HCT116 (cell line): ENCODE results near the gene FOXD3. TPM values are rescaled to one million over a fixed set of nuclear protein-coding genes. Genes with fewer than 3 reads are reported as not detected.
"Not testable (repeated sequence)": the region's sequence is repeated elsewhere in the genome, so short reads cannot be mapped to it uniquely, and the experiment has no call there.

ENCODE experiments used
- ATAC-seq: fragments of 200-7000 bp; cut with Tn5 transposase; 2 replicates; pipeline ENCODE4 v1.9.1; 2020; ENCODE audit warnings: mild to moderate bottlenecking, moderate library complexity
- BruUV-seq: library from RNA; stranded (reverse); fragments of 400-500 nt; replicated peaks from 2 replicates; lab custom pipeline; 2021; lab: Mats Ljungman, UMichigan
- CTCF ChIA-PET: fragments of 300-600 bp; sonication (Branson Sonifier 250); formaldehyde crosslinking; loops from one replicate; lab custom pipeline; 2021; ENCODE audit warnings: antibody characterized with exemption; lab: Charles Lee
- POLR2A ChIA-PET: fragments of 300-600, 350-600 bp; sonication (Branson Sonifier 250); formaldehyde crosslinking; loops from one replicate; lab custom pipeline; 2021; ENCODE audit warnings: antibody characterized with exemption; lab: Charles Lee
- RAD21 ChIA-PET, 2 experiments: fragments of 300-600 bp; sonication (Branson Sonifier 250); formaldehyde crosslinking; loops; one replicate each; lab custom pipeline; 2023; ENCODE audit warnings: low total read pairs in 2 of 2; ENCODE audit not compliant: uncharacterized antibody in 2 of 2, unreplicated experiment in 2 of 2, low non-redundant PET in 1 of 2; lab: Charles Lee
- DNase-seq: peaks from one replicate; pipeline ENCODE4 v3.0.0-alpha.2; 2010; ENCODE audit warnings: low read depth, low spot score
- H2AFZ ChIP-seq: fragments of 200-600 bp; shearing (Covaris generic), sonication (generic); 2 replicates; pipeline ENCODE4 v1.6.1; 2017; ENCODE audit warnings: low read depth, mixed run types, mixed read lengths, antibody characterized with exemption, low read length; ENCODE audit not compliant: poor library complexity, severe bottlenecking
- H3K27ac ChIP-seq: 2 replicates; pipeline ENCODE4 v1.5.1; 2012; ENCODE audit warnings: low read depth, low read length
- H3K27me3 ChIP-seq: fragments of 200-600 bp; sonication (generic); 2 replicates; pipeline ENCODE4 v1.6.1; 2016; ENCODE audit warnings: mixed run types, low read length, mixed read lengths; ENCODE audit not compliant: insufficient read depth
- H3K36me3 ChIP-seq, 2 experiments: fragments of 200-500 bp in 1 of 2; fragments of 200-600 bp in 1 of 2; sonication (Bioruptor generic) in 1 of 2; sonication (generic) in 1 of 2; 2 replicates each; pipeline versions ENCODE4 v1.5.1 to v1.6.1; 2014 to 2016; ENCODE audit warnings: low read length in 2 of 2, inconsistent platforms in 1 of 2, mixed read lengths in 1 of 2, mixed run types in 1 of 2; ENCODE audit not compliant: insufficient read depth in 2 of 2, control insufficient read depth in 1 of 2
- H3K4me1 ChIP-seq, 2 experiments: fragments of 200-600 bp in 1 of 2; sonication (generic) in 1 of 2; 2 replicates each; pipeline versions ENCODE4 v1.5.1 to v1.6.1; 2012 to 2017; ENCODE audit warnings: low read length in 2 of 2, inconsistent platforms in 1 of 2, mild to moderate bottlenecking in 1 of 2, mixed read lengths in 1 of 2, mixed run types in 1 of 2, moderate library complexity in 1 of 2; ENCODE audit not compliant: insufficient read depth in 2 of 2, control insufficient read depth in 1 of 2
- H3K4me2 ChIP-seq: fragments of 200-600 bp; sonication (generic); 2 replicates; pipeline ENCODE4 v1.6.1; 2017; ENCODE audit warnings: mixed run types, low read length, mixed read lengths
- H3K4me3 ChIP-seq, 2 experiments: fragments of 200-600 bp in 1 of 2; sonication (generic) in 1 of 2; replicated peaks in 1 of 2; 2 replicates each; pipeline ENCODE4 v1.5.1; 2011 to 2016; ENCODE audit warnings: low read length in 2 of 2, control low read depth in 1 of 2, low read depth in 1 of 2, mild to moderate bottlenecking in 1 of 2, mixed read lengths in 1 of 2, mixed run types in 1 of 2
- H3K79me2 ChIP-seq: fragments of 200-600 bp; sonication (generic); 2 replicates; pipeline ENCODE4 v1.6.1; 2017; ENCODE audit warnings: mild to moderate bottlenecking, mixed run types, low read length, moderate library complexity, mixed read lengths; ENCODE audit not compliant: insufficient read depth
- H3K9ac ChIP-seq: fragments of 200-600 bp; sonication (generic); 2 replicates; pipeline ENCODE4 v1.6.1; 2016; ENCODE audit warnings: low read length, mixed read lengths
- H3K9me2 ChIP-seq: fragments of 200-600 bp; sonication (generic), shearing (Covaris generic); 2 replicates; pipeline ENCODE4 v1.6.1; 2017; ENCODE audit warnings: mixed run types, mild to moderate bottlenecking, moderate library complexity; ENCODE audit not compliant: insufficient read depth
- H3K9me3 ChIP-seq, 2 experiments: fragments of 200-500 bp in 1 of 2; fragments of 200-600 bp in 1 of 2; sonication (Bioruptor generic) in 1 of 2; sonication (generic) in 1 of 2; 2 replicates each; pipeline ENCODE4 v1.6.1; 2014 to 2017; ENCODE audit warnings: low read length in 2 of 2, mixed read lengths in 2 of 2, inconsistent platforms in 1 of 2, low read depth in 1 of 2, mild to moderate bottlenecking in 1 of 2, mixed run types in 1 of 2, moderate library complexity in 1 of 2; ENCODE audit not compliant: control insufficient read depth in 1 of 2, insufficient read depth in 1 of 2
- H4K20me1 ChIP-seq: fragments of 200-600 bp; sonication (generic), shearing (Covaris generic); 2 replicates; pipeline ENCODE4 v1.6.1; 2017; ENCODE audit warnings: mixed run types, mild to moderate bottlenecking, moderate library complexity; ENCODE audit not compliant: insufficient read depth
- CEBPB ChIP-seq: IDR thresholded peaks from 2 replicates; pipeline ENCODE4 v1.6.1; 2012; ENCODE audit warnings: low read depth
- ELF1 ChIP-seq: IDR thresholded peaks from 2 replicates; pipeline ENCODE4 v1.6.1; 2012; ENCODE audit warnings: low read depth, borderline replicate concordance
- FOSL1 ChIP-seq: IDR thresholded peaks from 2 replicates; pipeline ENCODE4 v1.6.1; 2012; ENCODE audit warnings: low read depth
- JUND ChIP-seq: IDR thresholded peaks from 2 replicates; pipeline ENCODE4 v1.6.1; 2012
- MAX ChIP-seq: IDR thresholded peaks from 2 replicates; pipeline ENCODE4 v1.6.1; 2012
- POLR2AphosphoS5 ChIP-seq: IDR thresholded peaks from 2 replicates; pipeline ENCODE4 v1.6.1; 2011; ENCODE audit warnings: mild to moderate bottlenecking, low read depth, low read length, moderate library complexity
- SP1 ChIP-seq: IDR thresholded peaks from 2 replicates; pipeline ENCODE4 v1.6.1; 2012; ENCODE audit warnings: low read depth
- TCF7L2 ChIP-seq: IDR thresholded peaks from 2 replicates; pipeline ENCODE4 v1.7.0; 2011; ENCODE audit warnings: borderline replicate concordance, inconsistent platforms; ENCODE audit not compliant: insufficient read depth, insufficient read length; ENCODE audit errors: extremely low read depth
- ZBTB33 ChIP-seq: IDR thresholded peaks from 2 replicates; pipeline ENCODE4 v1.6.1; 2011; ENCODE audit warnings: mild to moderate bottlenecking, low read length, moderate library complexity; ENCODE audit not compliant: insufficient replicate concordance; ENCODE audit errors: extremely low read depth
- intact Hi-C: fragments of 100-400 bp; cut with micrococcal nuclease; formaldehyde crosslinking; loops from 2 replicates; pipeline ENCODE4 v1.10.0; 2022
- total RNA-seq: library from RNA; stranded (reverse); gene quantifications from one replicate; pipeline ENCODE4 v1.2.1, GENCODE V29; 2021; ENCODE audit not compliant: unreplicated experiment
- TF ChIP-seq, protein P1 (sequence below), 3 experiments: fragments of 200-600 bp in 1 of 3; sonication (generic) in 1 of 3; IDR thresholded peaks in 2 of 3; conservative IDR thresholded peaks in 1 of 3; 2 replicates each; pipeline ENCODE4 v1.5.1; 2012 to 2017; ENCODE audit warnings: low read depth in 2 of 3, low read length in 2 of 3, antibody characterized with exemption in 1 of 3, borderline replicate concordance in 1 of 3, control low read depth in 1 of 3, mild to moderate bottlenecking in 1 of 3, mixed read lengths in 1 of 3, mixed run types in 1 of 3, moderate library complexity in 1 of 3; ENCODE audit not compliant: insufficient read depth in 1 of 3

Gene FOXD3
- total RNA-seq, 1 experiment from 2014 or later = 0.17 TPM

GRCh38 chr1:63352736-63353135, 30.4 kb downstream of the FOXD3 start:
- ATAC-seq (no peak), DNase-seq (no peak)
- Histone ChIP-seq H3K4me1 (no peaks in the 10 kb centered on the region), H3K4me2 (no peak overlapping the region), H4K20me1 (no peaks in the 10 kb centered on the region), H3K36me3 (no peaks in the 10 kb centered on the region), H3K27ac (no peak overlapping the region), H3K79me2 (no peaks in the 10 kb centered on the region), H2AFZ (no peak overlapping the region), H3K9me2 (no peaks in the 10 kb centered on the region), H3K4me3 (no peak overlapping the region), H3K9me3 (no peaks in the 10 kb centered on the region), H3K27me3 (peaks cover 20% of the 10 kb centered on the region), H3K9ac (no peak overlapping the region)
- ChIA-PET RAD21 (no interaction called here), CTCF (no interaction called here), POLR2A (no interaction called here)
- intact Hi-C loops = no loop called here
- no peak for TF ChIP-seq POLR2AphosphoS5
- no TSS peak for BruUV-seq

DNA sequence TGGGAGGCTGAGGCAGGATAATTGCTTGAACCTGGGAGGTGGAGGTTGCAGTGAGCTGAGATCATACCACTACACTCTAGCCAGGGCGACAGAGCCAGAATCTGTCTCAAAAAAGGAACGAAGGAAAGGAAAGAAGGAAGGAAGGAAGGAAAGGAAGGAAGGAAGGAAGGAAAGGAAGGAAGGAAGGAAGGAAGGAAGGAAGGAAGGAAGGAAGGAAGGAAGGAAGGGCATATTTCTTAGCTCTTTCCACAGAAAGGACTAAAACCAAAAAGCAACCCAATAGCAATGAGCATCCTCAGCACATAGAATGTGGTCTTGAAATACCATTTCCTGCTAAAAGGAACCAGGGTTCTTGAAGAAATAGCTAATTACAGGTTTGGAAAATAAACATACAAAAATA, 33.9 kb downstream of the FOXD3 start:
- intact Hi-C loops, H3K36me3 ChIP-seq, H3K79me2 ChIP-seq, DNase-seq, H3K4me2 ChIP-seq, BruUV-seq, H4K20me1 ChIP-seq, H3K4me1 ChIP-seq, H3K9me3 ChIP-seq, H3K9me2 ChIP-seq, ATAC-seq, CTCF ChIA-PET, H3K4me3 ChIP-seq, H2AFZ ChIP-seq, POLR2A ChIA-PET, H3K27ac ChIP-seq, H3K9ac ChIP-seq: not testable (repeated sequence)
- peaks cover 20% of the 10 kb centered on the region for H3K27me3 ChIP-seq
- RAD21 ChIA-PET = interaction anchor here in 1 of 2 experiments (0.6 kb wide), 1 partner anchor 196 kb away, joined by 5 read pairs; no protein-coding TSS in a partner anchor

- Histone ChIP-seq H3K4me1 (no peaks in the 10 kb centered on the region), H3K9me3 (no peaks in the 10 kb centered on the region), H3K4me2 (no peak overlapping the region), H3K9me2 (no peaks in the 10 kb centered on the region), H3K9ac (no peak overlapping the region), H3K36me3 (no peaks in the 10 kb centered on the region), H3K4me3 (no peak overlapping the region), H3K79me2 (no peaks in the 10 kb centered on the region), H4K20me1 (no peaks in the 10 kb centered on the region), H3K27me3 (no peaks in the 10 kb centered on the region), H3K27ac (no peak overlapping the region), H2AFZ (no peak overlapping the region)
- POLR2A ChIA-PET = no interaction called here
- RAD21 ChIA-PET = no interaction called here
- no TSS peak for BruUV-seq
- CTCF ChIA-PET = no interaction called here
- DNase-seq = no peak
- intact Hi-C loops = no loop called here
- ATAC-seq = no peak
- TF ChIP-seq, protein P1, sequence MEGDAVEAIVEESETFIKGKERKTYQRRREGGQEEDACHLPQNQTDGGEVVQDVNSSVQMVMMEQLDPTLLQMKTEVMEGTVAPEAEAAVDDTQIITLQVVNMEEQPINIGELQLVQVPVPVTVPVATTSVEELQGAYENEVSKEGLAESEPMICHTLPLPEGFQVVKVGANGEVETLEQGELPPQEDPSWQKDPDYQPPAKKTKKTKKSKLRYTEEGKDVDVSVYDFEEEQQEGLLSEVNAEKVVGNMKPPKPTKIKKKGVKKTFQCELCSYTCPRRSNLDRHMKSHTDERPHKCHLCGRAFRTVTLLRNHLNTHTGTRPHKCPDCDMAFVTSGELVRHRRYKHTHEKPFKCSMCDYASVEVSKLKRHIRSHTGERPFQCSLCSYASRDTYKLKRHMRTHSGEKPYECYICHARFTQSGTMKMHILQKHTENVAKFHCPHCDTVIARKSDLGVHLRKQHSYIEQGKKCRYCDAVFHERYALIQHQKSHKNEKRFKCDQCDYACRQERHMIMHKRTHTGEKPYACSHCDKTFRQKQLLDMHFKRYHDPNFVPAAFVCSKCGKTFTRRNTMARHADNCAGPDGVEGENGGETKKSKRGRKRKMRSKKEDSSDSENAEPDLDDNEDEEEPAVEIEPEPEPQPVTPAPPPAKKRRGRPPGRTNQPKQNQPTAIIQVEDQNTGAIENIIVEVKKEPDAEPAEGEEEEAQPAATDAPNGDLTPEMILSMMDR (IDR thresholded peaks at IDR 0.05 in 2 of 3, conservative IDR thresholded peaks at IDR 0.05 in 1 of 3; ENCODE audit: borderline replicate concordance in 1 of 3, insufficient read depth in 1 of 3, low read depth in 2 of 3, low read length in 2 of 3) = no peak
- TF ChIP-seq ZBTB33 (no peak), SP1 (no peak), TCF7L2 (no peak), JUND (no peak), FOSL1 (no peak), MAX (no peak), ELF1 (no peak), CEBPB (no peak)
Observed at GRCh38 chr1:63359561-63359960, 37.2 kb downstream of the FOXD3 start.
